K562 (cell line): Measurements from ENCODE around the gene SPATA13. TPM values are rescaled to one million over a fixed set of nuclear protein-coding genes. Genes with fewer than 3 reads are reported as not detected.

ENCODE experiments used
- ATAC-seq: fragments of 200-7000 bp; cut with Tn5 transposase; 3 replicates; pipeline ENCODE4 v1.9.1; 2020; ENCODE audit warnings: moderate library complexity
- BruUV-seq: library from RNA; stranded (reverse); fragments of 400-500 nt; replicated peaks from 2 replicates; lab custom pipeline; 2021; lab: Mats Ljungman, UMichigan
- CTCF ChIA-PET: fragments of 300-600 bp; formaldehyde crosslinking; extraction: SDS; loops from one replicate; lab custom pipeline; 2021; ENCODE audit warnings: low intra/inter-chr PET ratio; lab: Yijun Ruan, JAX
- POLR2A ChIA-PET: fragments of 300-600, 350-650 bp; sonication (Branson Sonifier 250); formaldehyde crosslinking; extraction: SDS; loops from one replicate; lab custom pipeline; 2021; ENCODE audit warnings: antibody characterized with exemption, inconsistent platforms; lab: Yijun Ruan, JAX
- DNase-seq, 4 experiments: peaks; one replicate each; pipeline versions ENCODE4 v3.0.0 to v3.0.0-alpha.2; 2011 to 2018; ENCODE audit warnings: low spot score in 3 of 4, mixed read lengths in 3 of 4; ENCODE audit errors: extremely low read depth in 1 of 4
- FAIRE-seq: peaks from 2 replicates; lab custom pipeline; 2011; peaks lifted over from hg19 to GRCh38; lab: Jason Lieb, UNC
- H2AFZ ChIP-seq: 2 replicates; pipeline ENCODE4 v1.6.0; 2011; ENCODE audit warnings: low read depth, low read length, control low read depth, inconsistent platforms
- H3K27ac ChIP-seq: fragments of 200-600 bp; 3 replicates; pipeline ENCODE4 v1.8.0; 2011; ENCODE audit warnings: low read depth, mild to moderate bottlenecking, control low read depth, inconsistent platforms, low read length, moderate library complexity, mixed read lengths; ENCODE audit errors: extremely low read depth
- H3K27me3 ChIP-seq, 2 experiments: fragments of 300-600 bp in 1 of 2; 2 replicates in 1 of 2; 3 replicates in 1 of 2; pipeline versions ENCODE4 v1.6.0 to v1.8.0; 2011; ENCODE audit warnings: inconsistent platforms in 2 of 2, low read length in 2 of 2, mild to moderate bottlenecking in 1 of 2, mixed read lengths in 1 of 2, moderate library complexity in 1 of 2; ENCODE audit not compliant: control insufficient read depth in 2 of 2, insufficient read depth in 2 of 2
- H3K36me3 ChIP-seq: fragments of 300-600 bp; 3 replicates; pipeline ENCODE4 v1.8.0; 2011; ENCODE audit warnings: mild to moderate bottlenecking, low read length, inconsistent platforms; ENCODE audit not compliant: control insufficient read depth, insufficient read depth
- H3K4me1 ChIP-seq, 2 experiments: fragments of 200-600 bp in 1 of 2; replicated peaks in 1 of 2; 2 replicates in 1 of 2; 3 replicates in 1 of 2; pipeline versions ENCODE4 v1.5.1 to v1.8.0; 2011; ENCODE audit warnings: inconsistent platforms in 2 of 2, low read length in 2 of 2, mild to moderate bottlenecking in 1 of 2, mixed read lengths in 1 of 2, moderate library complexity in 1 of 2; ENCODE audit not compliant: control insufficient read depth in 2 of 2, insufficient read depth in 2 of 2
- H3K4me2 ChIP-seq: 2 replicates; pipeline ENCODE4 v1.6.1; 2011; ENCODE audit warnings: low read length, control low read depth, inconsistent platforms, mixed read lengths; ENCODE audit not compliant: insufficient read depth
- H3K4me3 ChIP-seq: fragments of 200-600 bp; sonication (generic), shearing (Covaris generic); 2 replicates; pipeline ENCODE4 v1.5.1; 2016; ENCODE audit warnings: control low read depth, inconsistent platforms
- H3K79me2 ChIP-seq: fragments of 200-600 bp; 3 replicates; pipeline ENCODE4 v1.8.0; 2011; ENCODE audit warnings: low read length, inconsistent platforms; ENCODE audit not compliant: control insufficient read depth, insufficient read depth
- H3K9ac ChIP-seq, 2 experiments: 2 replicates each; pipeline versions ENCODE4 v1.6.0 to v1.6.1; 2011; ENCODE audit warnings: low read depth in 2 of 2, low read length in 2 of 2, control low read depth in 1 of 2, inconsistent platforms in 1 of 2, mild to moderate bottlenecking in 1 of 2, mixed read lengths in 1 of 2; ENCODE audit not compliant: insufficient read depth in 1 of 2
- H3K9me1 ChIP-seq: one replicate; pipeline ENCODE4 v1.6.0; 2011; ENCODE audit warnings: inconsistent platforms, mild to moderate bottlenecking, low read length, moderate library complexity; ENCODE audit not compliant: control insufficient read depth, insufficient read depth
- H3K9me3 ChIP-seq: replicated peaks from 2 replicates; pipeline ENCODE4 v1.5.1; 2011; ENCODE audit warnings: low read depth, low read length, inconsistent platforms; ENCODE audit not compliant: control insufficient read depth, insufficient read depth
- H4K20me1 ChIP-seq: replicated peaks from 2 replicates; pipeline ENCODE4 v1.6.1; 2011; ENCODE audit warnings: low read length, inconsistent platforms, mixed read lengths; ENCODE audit not compliant: control insufficient read depth, insufficient read depth
- EGR1 ChIP-seq: fragments of 450-650 bp; conservative IDR thresholded peaks from 2 replicates; pipeline ENCODE4 v1.6.1; 2017; ENCODE audit warnings: mild to moderate bottlenecking
- ELF1 ChIP-seq: fragments of 200-800 bp; sonication (Bioruptor generic); IDR thresholded peaks from 2 replicates; pipeline ENCODE4 v1.6.1; 2016; ENCODE audit warnings: missing genetic modification characterization, missing compliant biosample characterization
- ELF2 ChIP-seq: fragments of 250-450 bp; sonication (Bioruptor Pico); IDR thresholded peaks from 2 replicates; pipeline ENCODE4 v1.5.0; 2021; ENCODE audit warnings: mild to moderate bottlenecking
- FOXK2 ChIP-seq, 2 experiments: fragments of 450-650 bp; IDR thresholded peaks in 1 of 2; conservative IDR thresholded peaks in 1 of 2; 2 replicates each; pipeline ENCODE4 v1.6.1; 2016; ENCODE audit warnings: low read depth in 2 of 2, mild to moderate bottlenecking in 1 of 2
- HLTF ChIP-seq: fragments of 450-650 bp; IDR thresholded peaks from 2 replicates; pipeline ENCODE4 v1.6.1; 2016
- KAT2B ChIP-seq: IDR thresholded peaks from one replicate; pipeline ENCODE4 v1.6.1; 2012; ENCODE audit warnings: low read depth, mild to moderate bottlenecking, control low read depth, inconsistent platforms, low read length, moderate library complexity
- NR1H2 ChIP-seq: sonication (generic); formaldehyde crosslinking; IDR thresholded peaks from 2 replicates; pipeline ENCODE4 v1.4.0; 2020; ENCODE audit warnings: mild to moderate bottlenecking, missing genetic modification reagents
- SMARCE1 ChIP-seq: fragments of 450-650 bp; IDR thresholded peaks from 2 replicates; pipeline ENCODE4 v1.7.1; 2016; ENCODE audit warnings: mild to moderate bottlenecking
- WGBS: fragments of 100-300 bp; shearing (Covaris generic); methylation state at CpG from one replicate; pipeline ENCODE4 v1.1.6; 2016; ENCODE audit warnings: low coverage, mixed read lengths; ENCODE audit not compliant: insufficient coverage; ENCODE audit errors: missing lambda C conversion rate; 5-methylcytosine and 5-hydroxymethylcytosine counted together
- in situ Hi-C: fragments of 300-500 bp; cut with MboI; formaldehyde crosslinking; loops from 4 replicates; pipeline ENCODE4 v1.15.0; 2018; ENCODE audit warnings: inconsistent platforms, mixed read lengths
- intact Hi-C: fragments of 100-400 bp; cut with micrococcal nuclease; formaldehyde crosslinking; loops from 2 replicates; pipeline ENCODE4 v1.14.2; 2022
- polyA plus RNA-seq, 8 experiments: library from polyadenylated mRNA; depleted of rRNA in 4 of 8; stranded (reverse) in 5 of 8; unstranded in 3 of 8; fragments of >200 nt; fragmentation: Nextera tagmentation in 2 of 8; fragmentation: Illumina TruSeq in 1 of 8; extraction: Ambion mirVana in 2 of 8; extraction: Trizol in 1 of 8; gene quantifications; 2 replicates each; pipeline versions ENCODE4 v1.2.1 to v1.2.3, GENCODE V29; 2011 to 2014; ENCODE audit warnings: inconsistent platforms in 1 of 8, missing spikeins in 1 of 8
- total RNA-seq, 7 experiments: library from RNA; depleted of rRNA in 6 of 7; stranded (reverse); fragments of >200 nt in 6 of 7; fragmentation: Illumina TruSeq in 2 of 7; extraction: Trizol in 2 of 7; gene quantifications; 2 replicates each; pipeline versions ENCODE4 v1.2.1 to v1.2.3, GENCODE V29; 2011 to 2021; ENCODE audit warnings: low replicate concordance in 1 of 7
- TF ChIP-seq, protein P1 (sequence below): fragments of 450-650 bp; IDR thresholded peaks from one replicate; pipeline ENCODE4 v1.6.1; 2018; ENCODE audit warnings: mild to moderate bottlenecking, moderate library complexity; ENCODE audit not compliant: partially characterized antibody
- TF ChIP-seq, protein P2 (sequence below): fragments of 250-450 bp; sonication (Bioruptor Pico); IDR thresholded peaks from 2 replicates; pipeline ENCODE4 v1.8.0; 2022; ENCODE audit warnings: moderate library complexity, mild to moderate bottlenecking, inconsistent platforms
- TF ChIP-seq, protein P3 (sequence below): fragments of 200-600 bp; sonication (generic); IDR thresholded peaks from one replicate; pipeline ENCODE4 v1.6.1; 2012; ENCODE audit warnings: mild to moderate bottlenecking, low read depth, low read length, inconsistent platforms

SPATA13 gene
- total and polyA plus RNA-seq, 9 of the 15 experiments (the other 6 are each of a cell fraction or from before 2014, with no cell fraction given): 0.08 to 0.99 (median 0.21) TPM; not detected in 2

GRCh38 chr13:24168392-24168750, 7.9 kb downstream of the SPATA13 start:
- Histone ChIP-seq H3K27ac (no peak overlapping the region), H4K20me1 (no peaks in the 10 kb centered on the region), H3K27me3 (peaks cover 0 to 23% of the 10 kb centered on the region in 2 experiments; a peak in 2 of 5 replicates), H2AFZ (no peak overlapping the region), H3K36me3 (no peaks in the 10 kb centered on the region), H3K4me1 (no peaks in the 10 kb centered on the region), H3K4me3 (no peak overlapping the region), H3K4me2 (no peak overlapping the region), H3K9me1 (no peaks in the 10 kb centered on the region), H3K9ac (no peak overlapping the region), H3K79me2 (no peaks in the 10 kb centered on the region), H3K9me3 (no peaks in the 10 kb centered on the region)
- CTCF ChIA-PET: no interaction called here
- ATAC-seq (no peak), FAIRE-seq (no peak), DNase-seq (no peak)
- POLR2A ChIA-PET: no interaction called here
- in situ Hi-C loops: no loop called here
- BruUV-seq: no TSS peak
- intact Hi-C loops: no loop called here
- 2% methylated on average over 6 of the region's 6 CpGs for WGBS
- TF ChIP-seq, protein P1, sequence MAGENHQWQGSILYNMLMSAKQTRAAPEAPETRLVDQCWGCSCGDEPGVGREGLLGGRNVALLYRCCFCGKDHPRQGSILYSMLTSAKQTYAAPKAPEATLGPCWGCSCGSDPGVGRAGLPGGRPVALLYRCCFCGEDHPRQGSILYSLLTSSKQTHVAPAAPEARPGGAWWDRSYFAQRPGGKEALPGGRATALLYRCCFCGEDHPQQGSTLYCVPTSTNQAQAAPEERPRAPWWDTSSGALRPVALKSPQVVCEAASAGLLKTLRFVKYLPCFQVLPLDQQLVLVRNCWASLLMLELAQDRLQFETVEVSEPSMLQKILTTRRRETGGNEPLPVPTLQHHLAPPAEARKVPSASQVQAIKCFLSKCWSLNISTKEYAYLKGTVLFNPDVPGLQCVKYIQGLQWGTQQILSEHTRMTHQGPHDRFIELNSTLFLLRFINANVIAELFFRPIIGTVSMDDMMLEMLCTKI: no peak
- TF ChIP-seq KAT2B: no peak
- TF ChIP-seq SMARCE1: no peak
- TF ChIP-seq HLTF: no peak
- no peak for TF ChIP-seq EGR1
- TF ChIP-seq ELF1 (tag): no peak
- no peak for TF ChIP-seq NR1H2
- TF ChIP-seq, protein P2, sequence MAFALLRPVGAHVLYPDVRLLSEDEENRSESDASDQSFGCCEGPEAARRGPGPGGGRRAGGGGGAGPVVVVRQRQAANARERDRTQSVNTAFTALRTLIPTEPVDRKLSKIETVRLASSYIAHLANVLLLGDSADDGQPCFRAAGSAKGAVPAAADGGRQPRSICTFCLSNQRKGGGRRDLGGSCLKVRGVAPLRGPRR (CRISPR knock-in tag): no peak
- TF ChIP-seq, protein P3, sequence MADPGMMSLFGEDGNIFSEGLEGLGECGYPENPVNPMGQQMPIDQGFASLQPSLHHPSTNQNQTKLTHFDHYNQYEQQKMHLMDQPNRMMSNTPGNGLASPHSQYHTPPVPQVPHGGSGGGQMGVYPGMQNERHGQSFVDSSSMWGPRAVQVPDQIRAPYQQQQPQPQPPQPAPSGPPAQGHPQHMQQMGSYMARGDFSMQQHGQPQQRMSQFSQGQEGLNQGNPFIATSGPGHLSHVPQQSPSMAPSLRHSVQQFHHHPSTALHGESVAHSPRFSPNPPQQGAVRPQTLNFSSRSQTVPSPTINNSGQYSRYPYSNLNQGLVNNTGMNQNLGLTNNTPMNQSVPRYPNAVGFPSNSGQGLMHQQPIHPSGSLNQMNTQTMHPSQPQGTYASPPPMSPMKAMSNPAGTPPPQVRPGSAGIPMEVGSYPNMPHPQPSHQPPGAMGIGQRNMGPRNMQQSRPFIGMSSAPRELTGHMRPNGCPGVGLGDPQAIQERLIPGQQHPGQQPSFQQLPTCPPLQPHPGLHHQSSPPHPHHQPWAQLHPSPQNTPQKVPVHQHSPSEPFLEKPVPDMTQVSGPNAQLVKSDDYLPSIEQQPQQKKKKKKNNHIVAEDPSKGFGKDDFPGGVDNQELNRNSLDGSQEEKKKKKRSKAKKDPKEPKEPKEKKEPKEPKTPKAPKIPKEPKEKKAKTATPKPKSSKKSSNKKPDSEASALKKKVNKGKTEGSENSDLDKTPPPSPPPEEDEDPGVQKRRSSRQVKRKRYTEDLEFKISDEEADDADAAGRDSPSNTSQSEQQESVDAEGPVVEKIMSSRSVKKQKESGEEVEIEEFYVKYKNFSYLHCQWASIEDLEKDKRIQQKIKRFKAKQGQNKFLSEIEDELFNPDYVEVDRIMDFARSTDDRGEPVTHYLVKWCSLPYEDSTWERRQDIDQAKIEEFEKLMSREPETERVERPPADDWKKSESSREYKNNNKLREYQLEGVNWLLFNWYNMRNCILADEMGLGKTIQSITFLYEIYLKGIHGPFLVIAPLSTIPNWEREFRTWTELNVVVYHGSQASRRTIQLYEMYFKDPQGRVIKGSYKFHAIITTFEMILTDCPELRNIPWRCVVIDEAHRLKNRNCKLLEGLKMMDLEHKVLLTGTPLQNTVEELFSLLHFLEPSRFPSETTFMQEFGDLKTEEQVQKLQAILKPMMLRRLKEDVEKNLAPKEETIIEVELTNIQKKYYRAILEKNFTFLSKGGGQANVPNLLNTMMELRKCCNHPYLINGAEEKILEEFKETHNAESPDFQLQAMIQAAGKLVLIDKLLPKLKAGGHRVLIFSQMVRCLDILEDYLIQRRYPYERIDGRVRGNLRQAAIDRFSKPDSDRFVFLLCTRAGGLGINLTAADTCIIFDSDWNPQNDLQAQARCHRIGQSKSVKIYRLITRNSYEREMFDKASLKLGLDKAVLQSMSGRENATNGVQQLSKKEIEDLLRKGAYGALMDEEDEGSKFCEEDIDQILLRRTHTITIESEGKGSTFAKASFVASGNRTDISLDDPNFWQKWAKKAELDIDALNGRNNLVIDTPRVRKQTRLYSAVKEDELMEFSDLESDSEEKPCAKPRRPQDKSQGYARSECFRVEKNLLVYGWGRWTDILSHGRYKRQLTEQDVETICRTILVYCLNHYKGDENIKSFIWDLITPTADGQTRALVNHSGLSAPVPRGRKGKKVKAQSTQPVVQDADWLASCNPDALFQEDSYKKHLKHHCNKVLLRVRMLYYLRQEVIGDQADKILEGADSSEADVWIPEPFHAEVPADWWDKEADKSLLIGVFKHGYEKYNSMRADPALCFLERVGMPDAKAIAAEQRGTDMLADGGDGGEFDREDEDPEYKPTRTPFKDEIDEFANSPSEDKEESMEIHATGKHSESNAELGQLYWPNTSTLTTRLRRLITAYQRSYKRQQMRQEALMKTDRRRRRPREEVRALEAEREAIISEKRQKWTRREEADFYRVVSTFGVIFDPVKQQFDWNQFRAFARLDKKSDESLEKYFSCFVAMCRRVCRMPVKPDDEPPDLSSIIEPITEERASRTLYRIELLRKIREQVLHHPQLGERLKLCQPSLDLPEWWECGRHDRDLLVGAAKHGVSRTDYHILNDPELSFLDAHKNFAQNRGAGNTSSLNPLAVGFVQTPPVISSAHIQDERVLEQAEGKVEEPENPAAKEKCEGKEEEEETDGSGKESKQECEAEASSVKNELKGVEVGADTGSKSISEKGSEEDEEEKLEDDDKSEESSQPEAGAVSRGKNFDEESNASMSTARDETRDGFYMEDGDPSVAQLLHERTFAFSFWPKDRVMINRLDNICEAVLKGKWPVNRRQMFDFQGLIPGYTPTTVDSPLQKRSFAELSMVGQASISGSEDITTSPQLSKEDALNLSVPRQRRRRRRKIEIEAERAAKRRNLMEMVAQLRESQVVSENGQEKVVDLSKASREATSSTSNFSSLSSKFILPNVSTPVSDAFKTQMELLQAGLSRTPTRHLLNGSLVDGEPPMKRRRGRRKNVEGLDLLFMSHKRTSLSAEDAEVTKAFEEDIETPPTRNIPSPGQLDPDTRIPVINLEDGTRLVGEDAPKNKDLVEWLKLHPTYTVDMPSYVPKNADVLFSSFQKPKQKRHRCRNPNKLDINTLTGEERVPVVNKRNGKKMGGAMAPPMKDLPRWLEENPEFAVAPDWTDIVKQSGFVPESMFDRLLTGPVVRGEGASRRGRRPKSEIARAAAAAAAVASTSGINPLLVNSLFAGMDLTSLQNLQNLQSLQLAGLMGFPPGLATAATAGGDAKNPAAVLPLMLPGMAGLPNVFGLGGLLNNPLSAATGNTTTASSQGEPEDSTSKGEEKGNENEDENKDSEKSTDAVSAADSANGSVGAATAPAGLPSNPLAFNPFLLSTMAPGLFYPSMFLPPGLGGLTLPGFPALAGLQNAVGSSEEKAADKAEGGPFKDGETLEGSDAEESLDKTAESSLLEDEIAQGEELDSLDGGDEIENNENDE: no peak
- TF ChIP-seq FOXK2 (conservative IDR thresholded peaks at IDR 0.05 in 1 of 2, IDR thresholded peaks at IDR 0.05 in 1 of 2; ENCODE audit: low read depth in 2 of 2): no peak
- no peak for TF ChIP-seq ELF2
